GM10248 (cell line): ENCODE measurements around the gene EXOC7.

ENCODE experiments used
- CTCF ChIA-PET: fragments of 300-600 bp; sonication (Branson Sonifier 250); formaldehyde crosslinking; extraction: SDS; loops from one replicate; lab custom pipeline; 2021; ENCODE audit warnings: antibody characterized with exemption; lab: Yijun Ruan, JAX
- POLR2A ChIA-PET: fragments of 350-650 bp; sonication (Branson Sonifier 250); formaldehyde crosslinking; extraction: SDS; loops from one replicate; lab custom pipeline; 2020; ENCODE audit warnings: antibody characterized with exemption; lab: Yijun Ruan, JAX
- DNase-seq: peaks from one replicate; pipeline ENCODE4 v3.0.0; 2012; ENCODE audit errors: extremely low spot score
- CTCF ChIP-seq: IDR thresholded peaks from 2 replicates; pipeline ENCODE4 v1.5.1; 2012; ENCODE audit warnings: mild to moderate bottlenecking, low read depth; ENCODE audit errors: extremely low read depth, missing control alignments, control extremely low read depth

The EXOC7 gene

GRCh38 chr17:76149214-76149613, 45.6 kb upstream of the EXOC7 start:
- DNase-seq, result no peak
- ChIA-PET POLR2A (no interaction called here), CTCF (interaction anchor here (1.3 kb wide), 3 partner anchors 9 to 131 kb away, joined by 3 to 4 read pairs (median 3); no protein-coding TSS in a partner anchor)
- TF ChIP-seq CTCF, result no peak

GRCh38 chr17:76148015-76148326, 44.4 kb upstream of the EXOC7 start:
- DNase-seq, result no peak
- ChIA-PET POLR2A (no interaction called here), CTCF (no interaction called here)
- no peak for TF ChIP-seq CTCF

GRCh38 chr17:76147211-76148014, 43.8 kb upstream of the EXOC7 start:
- no peak for DNase-seq
- TF ChIP-seq CTCF, result no peak
- ChIA-PET CTCF (interaction anchor here (1.0 to 4.1 kb wide), 7 partner anchors 9 to 132 kb away, joined by 3 to 16 read pairs (median 3); no protein-coding TSS in a partner anchor), POLR2A (no interaction called here)

GRCh38 chr17:76146053-76146851, 42.7 kb upstream of the EXOC7 start:
- CTCF ChIA-PET, result interaction anchor here (1.0 to 4.1 kb wide), 9 partner anchors 10 to 134 kb away, joined by 3 to 16 read pairs (median 3); no protein-coding TSS in a partner anchor
- no peak for TF ChIP-seq CTCF
- no peak for DNase-seq
- POLR2A ChIA-PET, result interaction anchor here (0.6 kb wide), 1 partner anchor 17 kb away, joined by 8 read pairs; no protein-coding TSS in a partner anchor

- ChIA-PET POLR2A (interaction anchor here (0.6 kb wide), 1 partner anchor 127 kb away, joined by 3 read pairs; no protein-coding TSS in a partner anchor), CTCF (interaction anchor here (0.8 to 4.1 kb wide), 5 partner anchors 19 to 284 kb away, joined by 3 to 16 read pairs (median 5); no protein-coding TSS in a partner anchor)
- no peak for TF ChIP-seq CTCF
- peak; percentile 67 for DNase-seq
These were observed 41.9 kb upstream of the EXOC7 start for GRCh38 chr17:76145231-76146052.
